Glomerular visceral epithelial cell (primary cell): ENCODE data around the gene ADI1.

Experiments used
- DNase-seq: peaks from one replicate; pipeline ENCODE4 v3.0.0-alpha.2; 2016; ENCODE audit errors: extremely low spot score

Gene ADI1

DNA sequence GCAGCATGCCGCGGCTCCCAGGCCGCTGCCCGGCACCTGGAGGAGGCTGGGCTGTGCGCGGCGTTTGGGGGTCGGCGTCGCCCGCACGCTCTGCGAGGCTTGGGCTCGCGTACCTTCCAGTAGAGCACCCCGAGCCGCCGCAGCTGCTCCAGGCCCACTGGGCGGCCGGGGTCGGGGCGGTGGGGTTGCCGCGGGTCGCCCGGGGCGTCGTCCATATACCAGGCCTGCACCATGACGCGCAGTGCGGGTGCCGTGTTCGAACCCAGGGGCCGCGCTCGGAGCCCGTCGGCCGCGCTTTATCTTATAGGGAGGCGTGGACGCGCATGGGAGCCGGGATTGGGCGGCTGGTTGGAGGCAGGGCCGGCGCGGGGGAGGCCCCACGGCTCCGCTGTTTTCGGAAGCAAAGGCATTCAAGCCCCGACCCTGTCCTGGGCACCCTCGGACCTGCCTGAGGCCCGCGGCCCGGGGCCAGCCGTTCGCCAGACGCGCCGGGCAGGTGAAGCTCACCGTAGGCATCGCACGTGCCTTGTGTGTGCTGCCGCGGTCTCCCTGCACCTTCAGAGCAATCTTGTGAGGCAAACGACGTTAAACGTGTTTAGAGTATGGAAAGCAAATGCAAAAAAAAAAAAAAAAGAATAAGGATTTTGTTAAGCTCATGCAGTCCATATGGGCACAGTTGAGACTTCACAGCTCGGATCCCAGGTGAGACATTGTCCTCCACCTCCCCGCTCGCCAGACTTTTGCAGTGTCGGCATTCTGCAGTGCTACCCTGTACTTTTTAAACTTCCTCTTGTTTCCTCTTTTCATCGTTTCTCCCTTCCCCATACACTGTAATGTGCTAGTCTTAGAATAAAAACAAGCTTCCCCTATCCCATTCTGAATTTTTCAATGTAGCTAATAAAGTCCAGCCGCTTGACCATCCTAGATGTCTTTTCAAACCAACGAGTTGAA lies at the start of gene ADI1:
Gene ADI1 (minus strand): TSS at position 277 of the 951 bp plus-strand sequence. CDS start 44 bp downstream, at position 233.
- DNase-seq: peak; percentile 71

- DNase-seq: no peak
Measured at GRCh38 chr2:3566806-3567205, 47.5 kb upstream of the ADI1 start.

DNA sequence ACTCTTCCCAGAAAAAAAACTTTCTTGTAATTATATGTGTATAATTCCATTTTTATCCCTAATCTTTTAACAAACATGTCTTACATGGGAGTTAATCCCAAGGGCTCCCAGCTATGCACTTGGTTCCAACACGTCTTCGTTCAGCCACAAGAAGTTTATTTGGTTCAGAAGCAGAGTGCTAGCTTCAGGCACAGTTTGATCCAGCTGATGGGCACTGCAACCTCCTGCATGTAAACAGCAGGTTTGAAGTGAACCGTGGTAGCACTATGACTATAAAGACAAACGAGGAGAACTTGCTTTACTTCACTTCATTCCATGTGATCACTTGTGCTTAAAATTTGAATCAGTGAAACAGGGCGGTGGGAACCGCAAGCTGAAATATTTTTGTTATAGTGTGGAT lies 45.8 kb upstream of the ADI1 start:
- no peak for DNase-seq

DNA sequence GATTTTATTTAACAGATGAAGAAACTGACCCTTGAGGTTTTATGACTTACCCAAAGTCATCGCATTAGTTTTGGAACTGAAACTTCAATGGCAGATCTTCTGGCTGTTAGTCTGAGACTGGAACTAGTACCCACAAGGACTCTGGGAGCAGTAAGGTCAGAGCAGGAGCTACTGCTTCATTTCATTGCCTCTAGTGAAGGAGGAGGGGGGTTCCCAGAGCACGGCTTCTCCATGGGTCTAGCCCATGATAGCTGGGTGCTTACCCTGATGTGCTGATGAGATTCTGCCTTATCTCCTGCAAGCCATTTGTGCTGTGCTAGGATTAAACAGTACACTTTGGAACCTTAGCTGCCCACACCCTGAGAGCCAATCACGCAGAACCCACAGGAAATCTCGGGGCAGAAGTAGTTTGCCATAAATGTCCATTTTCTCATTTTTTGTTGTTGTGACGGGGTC lies 44.2 kb upstream of the ADI1 start:
- no peak for DNase-seq

DNA sequence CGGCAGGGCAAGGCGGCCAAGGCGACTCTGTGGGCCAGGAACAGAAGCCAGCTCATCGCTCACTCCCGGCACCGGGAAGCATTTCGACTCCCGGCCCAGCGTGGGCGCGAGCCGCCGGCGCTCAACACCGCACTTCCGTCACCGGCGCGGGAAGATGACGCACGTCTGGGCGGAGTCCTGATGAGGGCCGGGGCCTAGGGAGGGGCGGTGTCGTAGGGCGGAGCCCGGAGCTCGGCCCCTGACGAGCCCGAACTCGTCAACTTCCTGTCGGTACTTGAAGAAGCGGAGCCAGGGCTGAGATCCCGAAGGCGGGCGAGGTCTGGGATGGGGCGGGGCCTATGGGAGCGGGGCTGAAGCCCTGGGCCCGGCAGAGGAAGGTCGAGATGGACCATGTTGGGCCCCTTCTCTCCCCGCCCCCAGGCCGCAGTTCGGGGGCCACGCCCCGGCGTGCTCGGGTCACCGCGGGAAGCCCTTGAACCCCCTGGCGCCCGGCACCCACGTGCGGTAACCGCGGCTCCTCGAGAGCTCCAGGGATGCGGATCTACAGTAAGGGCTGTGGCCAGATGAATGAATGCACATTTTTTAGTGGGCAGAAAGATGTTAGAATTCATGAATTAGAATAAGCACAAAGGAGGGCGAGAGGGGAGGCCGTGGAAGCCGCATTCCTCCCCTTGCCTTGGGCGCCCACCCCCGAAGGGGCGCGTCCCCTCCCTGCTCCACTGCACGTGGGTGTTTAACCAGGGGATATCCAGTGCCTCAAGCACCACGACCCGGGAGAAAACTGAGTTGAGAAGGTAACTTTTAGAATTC lies 39.1 kb upstream of the ADI1 start, which contains the start of gene RNASEH1:
Gene RNASEH1 (minus strand): TSS at position 129 of the 810 bp plus-strand sequence. CDS start 73 bp downstream, at position 56.
- DNase-seq: peak; percentile 98

- DNase-seq: no peak
Measured at GRCh38 chr2:3557639-3558204, 38.4 kb upstream of the ADI1 start.

GRCh38 chr2:3553946-3554345 lies 34.6 kb upstream of the ADI1 start:
- DNase-seq: no peak

GRCh38 chr2:3547915-3548314 lies 28.6 kb upstream of the ADI1 start:
- DNase-seq: no peak

DNA sequence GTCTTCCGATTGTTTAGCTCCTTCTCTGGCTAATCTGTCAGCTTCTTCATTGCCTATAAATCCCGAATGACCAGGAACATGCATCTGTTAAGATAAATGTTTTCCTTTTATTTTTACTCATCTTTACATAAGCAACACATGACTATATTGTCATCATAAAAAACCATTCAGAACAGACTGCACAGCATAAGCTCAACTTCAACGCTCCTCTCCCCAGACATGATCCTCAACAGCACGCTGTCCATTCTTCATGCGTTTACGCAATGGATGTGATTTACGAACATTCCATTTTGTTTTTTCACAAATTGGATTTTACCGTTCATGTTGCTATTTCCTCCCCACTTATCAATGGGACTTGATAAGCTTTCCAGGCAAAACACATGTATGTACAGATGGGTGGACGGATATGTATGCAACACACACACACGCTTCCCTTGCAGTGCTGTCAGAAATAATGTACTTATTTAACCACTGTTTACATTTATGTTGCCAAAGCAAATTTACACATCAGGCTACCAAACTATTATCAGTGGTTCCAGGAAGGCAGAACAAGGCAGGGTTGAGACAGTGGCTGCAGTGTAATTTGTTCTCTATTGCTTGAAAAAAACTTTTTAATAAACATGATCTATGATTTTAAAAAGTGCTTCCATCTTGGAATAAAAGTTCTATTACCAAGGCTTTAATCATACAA lies 26.6 kb upstream of the ADI1 start:
- DNase-seq: no peak

GRCh38 chr2:3543023-3543683 lies 23.8 kb upstream of the ADI1 start:
- DNase-seq: no peak

- DNase-seq: no peak
Measured at GRCh38 chr2:3542107-3542506, 22.8 kb upstream of the ADI1 start.

GRCh38 chr2:3539836-3540235 lies 20.5 kb upstream of the ADI1 start:
- no peak for DNase-seq

DNA sequence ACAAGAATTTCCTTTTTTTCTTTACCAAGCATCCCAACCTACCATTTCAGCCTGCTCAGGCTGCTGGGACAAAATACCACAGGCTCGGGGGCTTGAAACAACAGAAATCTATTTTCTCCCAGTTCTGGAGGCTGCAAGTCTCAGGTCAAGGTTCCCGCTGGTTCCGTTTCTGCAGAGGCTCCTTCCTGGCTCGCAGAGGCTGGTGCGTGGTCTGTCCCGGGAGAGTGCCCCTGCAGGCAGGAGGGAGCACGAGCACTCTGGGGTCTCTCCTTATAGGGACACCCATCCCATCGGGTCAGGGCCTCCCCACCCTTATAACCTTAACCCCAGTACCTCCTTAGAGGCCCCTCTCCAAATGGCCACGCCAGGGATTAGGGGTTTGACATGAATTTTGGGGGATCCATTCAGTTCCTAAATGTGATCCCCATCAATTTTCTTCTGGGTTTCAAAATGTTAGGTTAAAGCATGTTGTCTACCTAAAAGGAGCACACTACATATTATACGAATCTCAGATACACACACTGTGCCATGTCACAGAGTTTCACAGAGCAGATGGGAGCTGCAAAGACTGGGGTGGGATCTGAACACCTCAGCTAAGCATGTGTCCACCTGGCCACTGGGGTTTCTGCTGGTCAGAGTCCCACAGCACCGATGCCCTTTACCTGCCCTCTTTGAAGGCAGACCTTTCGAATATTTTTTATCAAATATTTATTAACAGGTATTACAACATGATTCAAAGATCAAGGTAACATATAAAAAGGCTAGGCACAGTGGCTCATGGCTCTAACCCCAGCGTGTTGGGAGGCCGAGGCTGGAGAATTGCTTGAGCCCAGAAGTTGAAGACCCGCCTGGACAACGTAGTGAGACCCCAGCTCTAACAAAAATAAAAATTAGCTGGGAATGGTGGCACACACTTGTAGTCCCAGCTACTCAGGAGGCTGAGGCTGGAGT lies 17.6 kb upstream of the ADI1 start:
- peak; percentile 64 for DNase-seq

GRCh38 chr2:3535794-3536681 lies 16.7 kb upstream of the ADI1 start:
- peak; percentile 77 for DNase-seq

GRCh38 chr2:3535467-3535793 lies 16.1 kb upstream of the ADI1 start:
- DNase-seq: no peak

GRCh38 chr2:3534251-3534814 lies 15.0 kb upstream of the ADI1 start:
- DNase-seq: no peak

GRCh38 chr2:3533836-3534235 lies 14.5 kb upstream of the ADI1 start:
- DNase-seq: no peak

DNA sequence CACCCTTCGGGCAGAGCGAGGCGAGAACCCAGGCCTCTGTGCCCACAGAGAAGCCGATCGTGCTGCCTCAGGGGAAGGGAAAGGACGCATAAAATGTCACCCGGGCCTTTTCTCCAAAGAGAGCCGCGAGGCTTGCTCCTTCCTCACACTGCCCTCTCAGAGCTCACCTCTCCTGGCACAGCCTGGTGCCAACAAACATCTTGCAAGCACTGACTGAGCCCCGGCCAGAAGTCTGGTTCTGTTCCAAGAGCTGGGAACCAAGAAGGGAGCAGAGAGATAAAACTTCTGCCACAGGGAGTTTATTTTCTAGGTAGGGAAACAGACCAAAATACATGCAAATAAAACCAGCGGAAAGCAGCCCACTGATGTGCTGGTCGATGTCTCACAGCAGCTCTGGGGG lies 13.6 kb upstream of the ADI1 start:
- DNase-seq: no peak
